Fibroblast of skin of right quadriceps (primary cell): Measurements from ENCODE around the gene ZNRF3.
"Not testable (repeated sequence)": the region's sequence is repeated elsewhere in the genome, so short reads cannot be mapped to it uniquely, and the experiment has no call there.

ENCODE experiments used
- DNase-seq: peaks from one replicate; pipeline ENCODE4 v3.0.0-alpha.2; 2013

ZNRF3 gene

DNA sequence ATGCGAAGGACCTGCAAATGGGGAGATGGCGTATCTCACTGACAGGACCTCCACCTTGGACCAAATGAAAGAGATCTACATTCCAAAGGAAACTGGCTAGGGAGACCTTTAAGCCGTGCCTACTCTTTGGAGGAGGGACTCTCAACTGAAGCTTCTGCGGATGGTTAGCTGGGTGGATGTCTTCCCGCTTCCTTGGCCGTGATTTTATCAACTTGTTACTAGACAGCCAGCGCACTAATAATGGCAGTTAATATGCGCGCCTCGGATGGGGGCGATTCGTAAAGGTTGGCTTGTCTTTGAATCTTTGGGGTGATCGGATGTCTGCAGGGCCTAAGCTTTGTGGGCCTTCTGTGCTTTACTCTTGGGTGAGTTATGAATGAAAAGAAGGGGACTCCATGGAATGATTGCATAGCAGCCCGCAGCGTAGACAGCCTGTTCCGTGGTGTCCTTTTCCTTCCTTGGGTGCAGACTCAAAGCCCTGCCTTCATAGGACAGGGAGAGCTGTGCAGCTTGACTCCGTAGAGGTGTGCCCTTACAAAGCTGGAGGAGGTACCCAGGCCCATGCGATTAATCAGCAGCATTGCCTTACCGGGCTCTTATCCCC, 1.5 kb downstream of the ZNRF3 start:
- no peak for DNase-seq

DNA sequence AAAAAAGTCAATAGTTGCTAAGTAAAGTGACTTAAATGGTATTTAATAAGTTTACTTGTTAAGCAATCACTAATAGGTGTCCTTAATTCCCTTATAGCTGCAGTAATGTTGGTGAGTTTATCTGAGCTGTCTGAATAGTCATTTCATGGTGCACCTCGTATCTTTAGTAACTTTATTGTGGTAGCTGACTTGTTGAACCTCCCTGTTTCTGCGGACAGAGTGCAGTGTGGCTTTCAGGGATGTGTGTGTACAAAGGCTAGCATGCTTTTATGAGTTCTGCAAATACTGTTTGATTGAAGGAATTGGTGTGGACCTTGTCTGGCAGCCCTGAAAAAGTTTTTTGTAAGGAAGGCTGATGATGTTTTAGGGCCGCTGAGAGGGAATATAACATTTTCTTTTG, 2.6 kb downstream of the ZNRF3 start:
- DNase-seq, result no peak

DNA sequence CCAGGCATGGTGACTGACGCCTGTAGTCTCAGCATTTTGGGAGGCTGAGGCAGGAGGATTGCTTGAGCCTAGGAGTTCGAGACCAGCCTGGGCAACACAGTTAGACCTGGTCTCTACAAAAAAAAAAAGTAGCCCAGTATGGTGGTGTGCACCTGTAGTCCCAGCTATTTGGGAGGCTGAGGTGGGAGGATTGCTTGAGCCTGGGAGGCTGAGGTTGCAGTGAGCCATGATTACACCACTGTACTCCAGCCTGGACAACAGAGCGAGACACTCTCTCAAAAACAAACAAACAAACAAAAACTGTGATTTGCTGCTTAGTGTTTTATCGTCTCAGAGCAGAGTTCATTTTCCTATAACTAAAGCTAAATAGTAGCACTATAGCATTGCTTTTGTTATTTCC, 3.3 kb downstream of the ZNRF3 start:
- DNase-seq, result not testable (repeated sequence)

DNA sequence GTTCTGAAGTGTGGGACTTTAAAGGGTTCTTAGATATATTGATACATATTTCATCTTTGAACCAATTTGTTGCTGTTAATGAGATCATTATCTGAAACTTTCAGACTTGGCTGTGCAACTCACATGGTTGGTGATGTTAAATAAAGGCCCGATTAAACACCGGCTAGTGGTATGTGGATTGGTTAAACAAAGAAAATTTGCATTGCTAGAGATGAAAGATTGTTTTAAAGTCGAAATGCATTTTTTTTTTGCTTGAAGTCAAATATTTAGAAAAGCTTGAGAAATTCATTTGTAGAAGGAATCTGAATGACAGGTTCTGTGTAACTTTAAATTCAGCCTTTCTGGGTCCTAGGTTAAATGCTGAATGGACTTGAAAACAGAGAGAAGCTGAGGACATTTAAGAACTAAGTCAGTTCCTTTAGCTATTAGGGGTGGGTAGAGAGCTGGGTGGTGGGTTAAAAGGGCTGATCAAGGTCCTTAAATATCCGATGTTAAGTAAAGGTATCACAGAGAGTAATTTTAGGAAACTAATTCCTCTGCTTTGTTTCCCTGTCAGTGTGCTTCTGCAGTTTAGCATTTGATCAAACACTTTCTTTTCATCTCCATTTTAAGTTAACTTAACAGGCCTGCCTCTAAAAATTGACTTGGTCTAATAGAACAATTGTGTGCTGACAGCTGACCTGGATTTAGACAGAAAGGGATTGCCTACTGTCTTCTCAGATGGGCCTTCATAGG, 4.5 kb downstream of the ZNRF3 start:
- no peak for DNase-seq

DNA sequence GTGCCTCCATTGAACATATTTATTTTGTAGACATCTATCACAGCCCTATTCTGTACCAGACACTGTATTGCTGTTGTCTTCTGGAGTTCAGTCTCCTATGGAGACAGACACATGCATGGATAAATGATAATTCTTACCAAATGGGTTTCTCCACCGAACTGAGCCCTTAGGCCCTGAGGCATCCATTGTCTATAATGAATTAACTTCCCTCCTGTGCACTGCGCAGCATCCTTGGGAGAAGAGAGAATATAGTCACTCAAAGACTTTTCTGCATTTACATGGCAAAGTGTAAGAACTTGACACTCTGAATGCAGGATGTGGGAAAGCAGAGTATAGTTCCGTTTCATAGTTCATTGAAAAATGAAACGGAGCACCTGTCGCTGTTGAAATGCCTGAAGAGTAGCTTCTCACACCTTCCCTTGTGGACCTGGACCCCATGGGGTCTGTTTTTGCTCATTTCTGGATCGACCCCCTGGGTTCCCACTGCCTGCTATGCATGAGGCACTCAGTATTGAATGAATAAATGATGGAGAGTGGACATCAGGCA, 6.2 kb downstream of the ZNRF3 start:
- no peak for DNase-seq

DNA sequence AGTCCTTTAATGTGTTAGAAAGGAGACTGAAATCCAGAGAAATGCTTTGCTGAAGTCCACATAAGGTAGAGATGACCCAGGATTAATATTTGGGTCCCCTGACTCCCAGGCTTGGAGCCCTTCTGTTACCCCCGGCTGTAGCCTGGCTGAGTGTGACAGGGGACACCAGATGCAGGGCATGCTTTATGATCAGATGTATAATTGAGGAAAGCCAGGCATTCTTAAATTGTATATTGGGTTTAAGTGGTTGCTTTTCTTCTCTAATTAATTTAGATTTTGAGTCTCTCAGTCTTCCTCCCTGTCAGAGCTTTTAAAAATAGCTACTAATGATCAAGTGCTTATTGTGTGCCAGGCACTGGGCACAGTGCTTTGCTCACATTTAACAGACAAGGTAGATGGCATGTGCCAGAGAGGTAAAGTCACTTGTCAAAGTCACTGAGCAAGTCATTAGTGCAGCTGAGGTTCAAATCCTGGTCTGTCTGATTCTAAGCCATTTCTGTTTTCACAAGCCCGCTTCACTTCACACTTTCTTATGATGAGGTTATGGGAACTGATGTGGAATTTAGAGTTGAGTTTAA, 7.9 kb downstream of the ZNRF3 start:
- no peak for DNase-seq

DNA sequence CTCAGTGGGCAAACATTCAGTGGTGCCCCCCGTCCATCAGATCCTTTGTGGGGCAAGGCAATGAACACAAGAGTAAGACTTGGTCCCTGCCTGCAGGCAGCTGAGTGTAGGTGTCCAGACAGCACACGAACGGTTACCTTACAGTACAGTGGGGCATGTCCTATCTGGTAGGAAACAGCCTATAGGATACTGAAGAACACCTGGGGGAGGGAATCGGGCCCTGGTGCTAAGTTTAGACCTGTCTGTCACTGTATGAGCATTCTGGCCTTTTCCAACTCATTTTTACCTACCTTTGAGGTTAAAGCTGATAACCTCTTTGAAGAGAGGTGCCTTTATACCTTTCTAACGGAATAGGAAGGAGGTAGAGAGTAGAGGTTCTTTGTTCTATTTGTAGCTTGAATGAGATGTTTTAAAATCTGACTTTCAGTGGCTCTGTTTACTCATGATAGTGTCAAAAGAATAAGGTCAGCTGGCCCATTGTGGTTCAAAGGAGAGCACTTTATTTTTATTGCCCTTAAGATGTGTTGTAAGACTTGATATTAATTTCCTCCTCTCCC, 8.9 kb downstream of the ZNRF3 start:
- no peak for DNase-seq

DNA sequence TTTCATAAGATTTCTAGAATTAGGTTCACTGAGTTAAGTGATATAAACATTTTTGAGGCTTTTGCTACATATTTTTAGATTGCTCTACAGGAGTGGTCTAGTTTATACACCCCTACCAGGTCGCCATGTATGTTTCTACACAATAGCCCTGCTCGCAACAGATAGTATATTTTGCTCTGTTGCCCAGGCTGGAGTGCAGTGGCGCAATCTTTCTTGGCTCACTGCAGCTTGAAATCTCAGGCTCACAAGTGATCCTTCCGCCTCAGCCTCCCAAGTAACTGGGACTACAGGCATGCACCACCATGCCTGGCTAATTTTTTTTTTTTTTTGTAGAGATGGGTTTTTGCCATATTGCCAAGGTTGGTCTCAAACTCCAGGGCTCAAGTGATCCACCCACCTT, 10.4 kb downstream of the ZNRF3 start:
- no peak for DNase-seq

DNA sequence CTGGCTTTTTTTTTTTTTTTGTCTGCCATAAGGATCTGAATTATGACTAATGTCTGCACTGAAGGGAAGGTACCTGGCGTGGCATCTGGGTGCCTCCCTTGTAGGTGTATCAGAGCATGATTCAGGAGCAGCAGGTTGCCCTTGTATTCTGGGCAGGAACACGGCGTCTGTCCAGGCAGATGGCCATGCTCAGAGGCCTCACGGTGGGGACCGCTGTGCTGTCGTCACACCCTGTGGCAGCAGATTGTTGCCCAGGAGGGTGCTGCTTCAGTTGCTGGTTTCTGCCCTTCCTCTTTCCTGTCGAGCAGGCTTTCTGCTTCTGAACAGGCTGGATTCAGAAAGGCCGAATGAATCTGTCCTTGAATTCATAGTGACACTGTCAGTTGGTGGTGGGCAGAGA, 11.0 kb downstream of the ZNRF3 start:
- DNase-seq, result no peak

DNA sequence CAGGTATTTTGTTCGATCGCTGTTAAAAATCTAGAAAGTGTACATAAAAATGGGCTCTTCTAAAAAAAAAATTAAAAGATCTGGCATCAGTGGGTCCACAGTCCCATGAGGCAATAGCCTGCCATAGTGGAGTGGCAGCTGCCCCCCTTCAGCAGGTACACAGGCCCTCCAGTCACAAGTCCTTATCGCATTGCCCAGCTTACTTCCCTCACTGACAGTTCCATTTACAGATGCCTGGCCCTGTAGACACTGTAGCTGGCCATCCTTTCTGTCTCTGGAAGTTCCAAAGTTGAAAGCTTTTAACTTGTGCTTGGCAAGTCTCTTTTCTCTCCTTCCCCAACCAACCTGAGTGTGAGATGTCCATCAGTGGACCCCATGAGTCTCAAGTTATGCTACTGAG, 11.4 kb downstream of the ZNRF3 start:
- no peak for DNase-seq

DNA sequence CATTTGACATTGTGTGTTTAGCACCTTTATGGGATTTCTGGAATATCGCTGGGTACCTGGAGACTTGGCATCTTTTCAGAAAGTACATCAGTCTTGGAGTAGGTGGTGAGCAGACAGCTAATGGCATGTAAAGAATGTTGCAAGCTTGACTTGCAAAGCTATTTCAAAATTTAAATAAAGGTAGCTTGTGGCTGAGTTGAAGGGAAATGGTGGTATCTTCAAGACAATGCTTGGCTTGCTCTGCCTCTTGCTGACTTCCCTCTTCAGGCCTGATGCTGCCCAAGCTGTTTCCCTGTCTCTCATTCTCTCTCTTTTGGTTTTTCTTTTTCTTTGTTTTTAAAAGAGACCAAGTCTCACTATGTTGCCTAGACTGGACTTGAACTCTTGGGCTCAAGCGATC, 13.2 kb downstream of the ZNRF3 start:
- DNase-seq, result no peak

DNA sequence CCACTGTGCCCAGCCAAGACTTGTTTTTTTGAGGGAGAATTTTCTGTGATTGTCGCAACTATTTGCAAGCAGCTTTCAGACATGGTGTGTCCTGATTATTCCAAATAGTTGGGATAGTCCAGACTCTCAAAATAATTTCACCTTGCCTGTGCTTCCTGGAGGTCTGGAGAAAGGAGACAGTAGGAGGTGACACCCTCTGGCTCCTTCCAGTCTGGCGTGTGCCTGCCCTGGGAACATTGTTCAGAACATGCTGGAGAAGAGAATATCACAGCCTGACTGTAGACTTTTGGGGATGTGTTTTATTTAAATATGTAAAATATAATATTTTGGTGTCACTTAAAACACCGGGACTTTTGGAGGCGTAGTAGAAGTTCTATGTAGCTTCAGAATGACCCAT, 14.9 kb downstream of the ZNRF3 start:
- no peak for DNase-seq

DNA sequence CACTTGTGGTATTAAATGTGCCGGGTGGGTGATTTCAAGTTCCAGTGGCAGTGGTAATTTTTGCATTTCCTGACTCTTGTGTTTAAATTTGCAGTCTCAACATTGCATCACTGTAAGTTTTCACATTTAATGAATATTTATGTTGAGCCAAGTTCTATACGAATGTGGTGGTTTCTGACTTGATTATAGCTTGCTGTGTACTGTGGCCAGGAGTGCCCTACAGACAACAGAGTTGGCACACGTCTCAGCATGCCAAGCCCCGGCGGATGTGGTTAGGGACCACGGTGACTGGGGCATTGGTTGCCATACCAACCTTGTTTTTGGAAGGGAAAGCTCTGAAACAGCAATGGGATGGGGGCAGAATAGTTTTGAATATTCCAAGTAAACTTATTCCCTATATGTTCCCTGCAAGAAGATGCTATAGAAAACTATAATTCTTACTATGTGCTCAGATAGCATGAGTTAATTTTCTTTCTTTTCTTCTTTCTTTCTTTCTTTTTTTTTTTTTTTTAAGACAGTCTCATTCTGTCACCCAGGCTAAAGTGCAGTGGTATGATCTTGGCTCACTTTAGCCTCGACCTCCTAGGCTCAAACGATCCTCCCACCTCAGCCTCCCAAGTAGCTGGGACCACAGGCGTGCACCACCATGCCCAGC, 16.0 kb downstream of the ZNRF3 start:
- DNase-seq, result no peak

DNA sequence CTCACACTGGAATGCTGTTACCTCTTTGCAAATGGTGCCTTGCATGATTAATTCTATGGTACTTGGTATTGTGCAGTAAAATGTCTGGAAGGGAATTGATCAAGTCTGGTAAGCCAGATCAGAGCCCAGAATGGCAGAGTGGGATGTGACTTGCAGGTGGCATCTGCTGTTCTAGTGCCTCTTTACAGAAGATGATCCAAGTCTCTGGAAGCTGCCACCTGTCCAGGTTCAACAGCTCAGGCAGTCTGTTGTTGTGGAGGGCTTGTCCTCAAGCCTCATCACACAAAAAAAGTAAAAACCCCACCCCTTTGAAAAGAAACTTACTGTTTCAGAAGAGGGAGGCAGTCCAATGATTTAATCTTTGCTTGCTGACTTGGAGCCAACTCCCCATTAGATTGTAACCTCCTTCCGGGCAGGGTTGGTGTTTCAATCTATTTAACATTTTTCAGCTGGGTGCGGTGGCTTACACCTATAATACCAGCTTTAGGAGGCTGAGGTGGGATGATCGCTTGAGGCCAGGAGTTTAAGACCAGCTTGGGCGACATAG, 17.1 kb downstream of the ZNRF3 start:
- no peak for DNase-seq

DNA sequence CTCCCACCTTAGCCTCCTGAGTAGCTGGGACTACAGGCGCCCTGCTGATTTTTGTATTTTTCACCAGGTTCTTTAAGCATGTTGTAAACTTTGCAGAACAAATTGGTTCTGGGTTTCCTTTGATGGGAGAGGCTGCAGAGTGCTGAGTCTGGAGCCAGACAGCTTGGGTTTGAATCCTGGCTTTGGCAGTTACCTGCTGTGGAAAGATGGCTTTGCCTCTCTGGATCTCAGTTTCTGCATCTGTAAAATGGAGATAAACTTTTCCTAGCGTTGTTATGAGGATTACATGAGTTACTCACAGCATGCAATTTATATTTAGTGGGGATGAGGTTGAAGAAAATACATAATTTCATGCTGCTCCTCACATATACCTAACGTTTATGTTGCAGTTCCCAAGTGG, 19.1 kb downstream of the ZNRF3 start:
- DNase-seq, result no peak

DNA sequence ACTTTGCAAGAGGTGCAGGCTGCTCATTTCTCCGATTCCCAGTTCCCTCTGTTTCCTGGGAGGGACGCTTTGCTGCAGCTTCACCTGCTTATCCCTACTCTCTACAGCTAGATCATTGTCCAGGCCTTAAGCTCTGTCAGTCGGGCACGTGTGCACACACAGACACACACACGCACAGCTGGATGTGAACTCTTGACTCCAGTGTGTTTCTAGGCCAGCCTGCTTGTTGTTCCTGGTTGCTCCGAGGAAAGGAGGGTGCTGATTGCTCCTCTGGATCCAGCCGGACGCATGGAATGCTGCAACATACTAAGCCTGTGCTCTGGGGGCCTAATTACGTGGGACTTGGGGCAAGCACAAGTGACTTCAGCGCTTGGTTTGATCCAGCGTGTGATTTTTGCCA, 19.7 kb downstream of the ZNRF3 start:
- no peak for DNase-seq

DNA sequence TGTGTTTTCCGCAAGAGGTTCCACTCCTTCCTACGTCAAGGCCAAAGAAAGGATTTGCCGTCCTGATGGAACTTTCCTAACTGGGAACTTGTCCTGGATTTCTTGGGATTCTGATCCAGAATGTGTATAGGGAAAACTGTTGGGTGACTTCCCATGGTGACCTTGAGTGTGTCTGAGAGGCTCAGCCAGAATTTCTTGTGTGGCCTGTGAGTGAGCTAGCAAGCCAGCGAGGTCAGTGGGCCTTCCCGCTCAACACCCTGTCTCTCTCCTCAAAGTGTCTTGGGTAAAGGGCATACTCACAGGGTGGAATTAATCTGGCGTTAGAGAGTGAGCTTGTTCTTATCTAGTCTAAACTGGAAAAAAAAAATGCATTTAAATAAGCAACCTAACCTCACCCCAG, 20.4 kb downstream of the ZNRF3 start:
- no peak for DNase-seq

DNA sequence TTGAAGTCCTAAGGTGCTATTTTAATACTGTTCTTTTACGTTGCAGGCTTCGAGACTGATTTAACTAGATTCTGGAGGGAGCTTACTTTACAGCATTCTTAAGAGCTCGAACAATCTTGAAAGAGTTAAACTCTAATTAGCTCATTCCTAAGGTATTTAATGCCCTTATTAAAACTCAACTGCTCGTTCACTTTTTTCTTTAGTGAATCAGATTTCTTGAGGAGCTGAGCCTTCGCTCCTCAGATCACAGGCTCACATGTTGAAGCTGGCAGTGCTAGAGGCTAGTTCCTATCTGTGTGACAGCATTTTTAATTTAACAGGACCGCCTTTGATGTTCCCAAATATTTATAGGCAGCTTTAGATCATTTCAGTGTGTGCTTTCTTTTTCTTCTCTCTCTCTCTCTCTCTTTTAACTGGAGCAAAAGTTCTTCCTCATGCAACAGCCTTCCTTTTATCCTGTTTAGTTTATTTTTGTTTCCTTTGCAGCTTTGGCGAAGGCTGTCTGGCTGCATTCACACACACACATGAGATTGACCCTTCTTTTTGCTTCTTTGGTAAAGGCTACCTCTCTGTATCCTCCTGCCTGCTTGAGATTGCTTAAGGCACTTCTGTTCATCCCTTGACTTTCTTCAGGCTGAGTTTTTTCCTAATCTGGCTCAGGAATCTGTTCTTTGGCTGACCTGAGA, 21.0 kb downstream of the ZNRF3 start:
- peak; percentile 64 for DNase-seq

DNA sequence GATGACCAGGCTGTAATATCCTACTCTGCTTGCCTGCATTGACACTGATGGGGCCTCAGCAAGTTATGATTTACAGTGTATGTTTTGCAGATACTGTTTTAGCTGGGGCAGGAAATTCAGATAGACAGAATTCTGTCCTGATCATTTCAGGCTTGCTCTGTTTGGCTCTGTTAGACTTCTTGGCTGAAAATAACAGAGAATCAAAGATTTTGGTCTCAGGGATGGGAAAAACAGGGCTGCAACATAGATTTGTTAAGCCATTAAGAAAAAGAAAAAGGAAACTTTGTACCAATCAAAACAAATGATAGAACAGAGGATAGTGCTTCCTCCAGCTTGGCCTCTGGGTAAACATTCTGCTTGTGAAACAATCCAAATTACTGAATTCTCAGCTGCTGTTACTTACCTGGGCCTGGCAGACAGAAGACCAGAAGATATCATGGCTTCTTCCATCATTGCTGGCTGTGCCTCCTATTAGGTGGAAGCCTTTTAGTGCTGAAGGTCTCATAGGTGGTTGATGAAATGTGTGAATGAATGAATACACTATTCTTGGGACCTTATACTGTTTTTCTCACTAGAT, 22.0 kb downstream of the ZNRF3 start:
- no peak for DNase-seq

DNA sequence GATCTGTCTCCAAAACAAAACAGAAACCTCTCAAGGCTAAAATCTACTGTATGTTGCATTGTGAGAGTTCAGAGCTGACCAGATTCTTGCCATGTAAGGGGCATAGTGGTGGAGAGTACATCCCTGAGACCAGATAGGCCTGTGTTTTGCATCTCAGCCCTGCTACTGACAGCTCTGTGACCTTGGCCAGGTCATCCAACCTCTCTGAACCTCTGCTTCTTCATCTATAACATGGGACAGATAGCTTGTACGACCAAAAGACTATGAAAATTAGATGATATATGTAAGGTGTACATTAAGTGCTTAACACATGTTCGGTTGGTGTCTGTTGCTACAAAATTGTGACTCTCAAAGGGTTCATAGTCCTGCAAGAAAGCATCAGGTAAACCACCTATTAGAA, 22.9 kb downstream of the ZNRF3 start:
- no peak for DNase-seq

DNA sequence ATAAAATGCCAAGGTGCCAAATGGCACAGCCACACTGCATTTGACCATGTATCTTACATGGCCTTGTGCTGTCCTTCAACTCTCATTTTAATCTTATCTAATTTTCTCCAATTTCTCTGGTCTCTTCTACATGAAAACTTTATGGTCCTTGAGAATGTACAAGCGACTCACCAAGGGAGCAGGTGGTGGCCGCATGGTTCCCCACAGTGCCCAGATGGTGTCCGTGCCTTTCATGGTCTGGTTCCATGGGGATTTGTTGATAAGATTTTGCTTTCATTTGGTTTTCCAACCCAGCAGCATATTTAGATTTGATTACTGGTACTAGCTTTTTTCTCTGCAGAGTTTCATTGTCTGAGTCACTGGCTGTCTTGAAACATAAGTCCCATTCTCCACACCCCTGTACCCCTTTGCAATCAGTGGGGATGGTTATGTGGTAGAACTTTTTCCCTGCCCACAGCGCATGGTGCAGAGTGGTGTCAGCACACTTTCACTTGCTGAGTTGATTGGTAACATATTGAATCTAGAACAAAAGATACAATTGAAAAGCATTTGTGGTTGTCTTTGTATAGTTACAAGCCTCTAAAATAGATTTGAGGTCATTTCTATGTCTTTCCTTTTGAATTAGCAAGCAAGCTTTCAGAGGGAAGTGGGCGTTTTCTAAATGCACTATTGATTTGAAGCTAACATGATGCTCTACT, 24.1 kb downstream of the ZNRF3 start:
- DNase-seq, result no peak

DNA sequence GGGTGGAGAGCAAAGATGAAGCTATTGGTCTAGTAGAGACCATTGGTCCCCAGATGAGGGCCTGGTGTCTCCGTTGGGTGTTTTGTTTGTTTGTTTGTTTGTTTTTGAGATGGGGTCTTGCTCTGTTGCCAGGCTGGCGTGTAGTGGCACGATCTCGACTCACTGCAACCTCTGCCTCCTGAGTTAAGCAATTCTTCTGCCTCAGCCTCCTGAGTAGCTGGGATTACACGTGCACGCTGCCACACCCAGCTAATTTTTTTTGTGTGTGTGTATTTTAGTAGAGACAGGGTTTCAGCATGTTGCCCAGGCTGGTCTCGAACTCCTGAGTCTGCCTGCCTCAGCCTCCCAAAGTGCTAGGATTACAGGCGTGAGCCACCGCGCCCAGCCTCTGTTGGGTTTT, 25.4 kb downstream of the ZNRF3 start:
- DNase-seq, result not testable (repeated sequence)
